IMR-90 (cell line): Measurements from ENCODE around the gene PRMT7. TPM values are rescaled to one million over a fixed set of nuclear protein-coding genes. Genes with fewer than 3 reads are reported as not detected.

Experiments
- ATAC-seq: fragments of 200-7000 bp; cut with Tn5 transposase; 2 replicates; pipeline ENCODE4 v1.9.1; 2020; ENCODE audit warnings: low read depth, mild to moderate bottlenecking, moderate library complexity
- BruUV-seq: library from RNA; stranded (reverse); fragments of 400-500 nt; replicated peaks from 2 replicates; lab custom pipeline; 2021; lab: Mats Ljungman, UMichigan
- CTCF ChIA-PET: fragments of 300-600 bp; formaldehyde crosslinking; extraction: SDS; loops from one replicate; lab custom pipeline; 2021; ENCODE audit warnings: antibody characterized with exemption; lab: Yijun Ruan, JAX
- POLR2A ChIA-PET: fragments of 300-600 bp; sonication (Branson Sonifier 250); formaldehyde crosslinking; loops from one replicate; lab custom pipeline; 2022; ENCODE audit warnings: antibody characterized with exemption; ENCODE audit not compliant: unreplicated experiment; lab: Charles Lee
- DNase-seq: peaks from one replicate; pipeline ENCODE4 v3.0.0; 2013
- H2AFZ ChIP-seq: replicated peaks from 2 replicates; pipeline ENCODE3; 2013; ENCODE audit warnings: low read length, mild to moderate bottlenecking; ENCODE audit not compliant: poor library complexity
- H2AK5ac ChIP-seq: 2 replicates; pipeline ENCODE4 v1.6.1; 2013; ENCODE audit warnings: low read depth, low read length, inconsistent platforms
- H2AK9ac ChIP-seq: replicated peaks from 2 replicates; pipeline ENCODE3; 2013; ENCODE audit warnings: mild to moderate bottlenecking, low read depth, low read length, moderate library complexity; ENCODE audit not compliant: poor library complexity
- H2BK120ac ChIP-seq: 2 replicates; pipeline ENCODE4 v1.6.1; 2013; ENCODE audit warnings: low read depth, low read length, inconsistent platforms
- H2BK15ac ChIP-seq: 3 replicates; pipeline ENCODE4 v1.6.1; 2013; ENCODE audit warnings: low read depth, low read length, inconsistent platforms
- H2BK20ac ChIP-seq: 2 replicates; pipeline ENCODE4 v1.6.1; 2013; ENCODE audit warnings: low read depth, mild to moderate bottlenecking, inconsistent platforms, low read length, moderate library complexity
- H2BK5ac ChIP-seq: 2 replicates; pipeline ENCODE4 v1.6.1; 2013; ENCODE audit warnings: mild to moderate bottlenecking, low read depth, low read length, inconsistent platforms; ENCODE audit not compliant: poor library complexity, severe bottlenecking
- H3K14ac ChIP-seq: replicated peaks from 2 replicates; pipeline ENCODE4 v1.6.1; 2013; ENCODE audit warnings: low read depth, low read length, inconsistent platforms
- H3K18ac ChIP-seq: 2 replicates; pipeline ENCODE4 v1.6.1; 2013; ENCODE audit warnings: low read depth, low read length, control low read depth
- H3K23ac ChIP-seq: 2 replicates; pipeline ENCODE4 v1.6.1; 2013; ENCODE audit warnings: low read depth, low read length, inconsistent platforms
- H3K27ac ChIP-seq: 2 replicates; pipeline ENCODE4 v1.5.1; 2013; ENCODE audit warnings: mild to moderate bottlenecking, control low read depth, low read length; ENCODE audit not compliant: insufficient read depth
- H3K27me3 ChIP-seq: 2 replicates; pipeline ENCODE4 v1.6.1; 2013; ENCODE audit warnings: low read length; ENCODE audit not compliant: control insufficient read depth, insufficient read depth
- H3K36me3 ChIP-seq: 2 replicates; pipeline ENCODE4 v1.6.1; 2013; ENCODE audit warnings: low read length, mixed read lengths; ENCODE audit not compliant: control insufficient read depth, insufficient read depth
- H3K4ac ChIP-seq: 2 replicates; pipeline ENCODE4 v1.6.1; 2013; ENCODE audit warnings: low read depth, low read length, inconsistent platforms
- H3K4me1 ChIP-seq: 2 replicates; pipeline ENCODE4 v1.6.1; 2013; ENCODE audit warnings: low read length, mixed read lengths; ENCODE audit not compliant: control insufficient read depth, insufficient read depth
- H3K4me2 ChIP-seq: 2 replicates; pipeline ENCODE4 v1.6.1; 2013; ENCODE audit warnings: low read depth, mild to moderate bottlenecking, control low read depth, low read length, moderate library complexity
- H3K4me3 ChIP-seq: 2 replicates; pipeline ENCODE4 v1.5.1; 2013; ENCODE audit warnings: low read depth, mild to moderate bottlenecking, control low read depth, low read length, moderate library complexity; ENCODE audit not compliant: insufficient read depth
- H3K56ac ChIP-seq: 2 replicates; pipeline ENCODE4 v1.6.1; 2013; ENCODE audit warnings: low read length, inconsistent platforms; ENCODE audit not compliant: insufficient read depth; ENCODE audit errors: extremely low read depth
- H3K79me1 ChIP-seq, 2 experiments: 2 replicates each; pipeline ENCODE4 v1.6.1; 2013; ENCODE audit warnings: low read length in 2 of 2, inconsistent platforms in 1 of 2, low read depth in 1 of 2
- H3K9ac ChIP-seq: 2 replicates; pipeline ENCODE4 v1.6.1; 2013; ENCODE audit warnings: low read depth, low read length, control low read depth
- H3K9me1 ChIP-seq: 2 replicates; pipeline ENCODE4 v1.6.1; 2013; ENCODE audit warnings: low read length, inconsistent platforms; ENCODE audit not compliant: insufficient read depth
- H3K9me3 ChIP-seq: 2 replicates; pipeline ENCODE4 v1.6.1; 2013; ENCODE audit warnings: low read length; ENCODE audit not compliant: control insufficient read depth, insufficient read depth
- H4K20me1 ChIP-seq: 2 replicates; pipeline ENCODE4 v1.6.1; 2013; ENCODE audit warnings: low read length, inconsistent platforms; ENCODE audit not compliant: insufficient read depth
- H4K5ac ChIP-seq: 2 replicates; pipeline ENCODE4 v1.6.1; 2013; ENCODE audit warnings: mild to moderate bottlenecking, low read depth, low read length, control low read depth
- H4K8ac ChIP-seq, 2 experiments: 2 replicates each; pipeline ENCODE4 v1.6.1; 2013; ENCODE audit warnings: low read depth in 2 of 2, low read length in 2 of 2, control low read depth in 1 of 2, inconsistent platforms in 1 of 2
- H4K91ac ChIP-seq: 2 replicates; pipeline ENCODE4 v1.6.1; 2013; ENCODE audit warnings: low read depth, low read length, inconsistent platforms; ENCODE audit not compliant: insufficient read depth
- BHLHE40 ChIP-seq: fragments of 150-350 bp; IDR thresholded peaks from 2 replicates; pipeline ENCODE4 v1.6.1; 2016; ENCODE audit warnings: mild to moderate bottlenecking, low read depth, low read length
- CEBPB ChIP-seq: IDR thresholded peaks from 2 replicates; pipeline ENCODE4 v1.6.1; 2012; ENCODE audit warnings: low read depth, low read length, improper control_type of control experiment
- CHD1 ChIP-seq: IDR thresholded peaks from 2 replicates; pipeline ENCODE4 v1.6.1; 2012; ENCODE audit warnings: low read depth, low read length, improper control_type of control experiment
- CTCF ChIP-seq: conservative IDR thresholded peaks from 2 replicates; pipeline ENCODE4 v1.5.1; 2012; ENCODE audit warnings: mild to moderate bottlenecking, low read depth, low read length, improper control_type of control experiment
- ELK1 ChIP-seq: fragments of 150-350 bp; IDR thresholded peaks from 2 replicates; pipeline ENCODE4 v1.6.1; 2016; ENCODE audit warnings: low read depth, mild to moderate bottlenecking, low read length, moderate library complexity, borderline replicate concordance
- FOS ChIP-seq: fragments of 150-350 bp; IDR thresholded peaks from 2 replicates; pipeline ENCODE4 v1.6.1; 2016; ENCODE audit warnings: low read depth, low read length
- MAFK ChIP-seq: IDR thresholded peaks from 2 replicates; pipeline ENCODE4 v1.6.1; 2012; ENCODE audit warnings: low read depth, low read length, improper control_type of control experiment
- MAZ ChIP-seq: IDR thresholded peaks from 2 replicates; pipeline ENCODE4 v1.6.1; 2012; ENCODE audit warnings: low read depth, mild to moderate bottlenecking, low read length, improper control_type of control experiment, moderate library complexity, borderline replicate concordance
- MXI1 ChIP-seq: IDR thresholded peaks from 2 replicates; pipeline ENCODE4 v1.6.1; 2012; ENCODE audit warnings: low read depth, mild to moderate bottlenecking, low read length, moderate library complexity, borderline replicate concordance
- NFE2L2 ChIP-seq: fragments of 150-350 bp; IDR thresholded peaks from 2 replicates; pipeline ENCODE4 v1.6.1; 2016; ENCODE audit warnings: low read depth, mild to moderate bottlenecking, low read length
- POLR2A ChIP-seq: IDR thresholded peaks from 2 replicates; pipeline ENCODE4 v1.6.1; 2012; ENCODE audit warnings: mild to moderate bottlenecking, low read depth, low read length
- RAD21 ChIP-seq: IDR thresholded peaks from 2 replicates; pipeline ENCODE4 v1.6.1; 2012; ENCODE audit warnings: low read length, improper control_type of control experiment
- RCOR1 ChIP-seq: IDR thresholded peaks from 2 replicates; pipeline ENCODE4 v1.6.1; 2012; ENCODE audit warnings: mild to moderate bottlenecking, low read length, improper control_type of control experiment; ENCODE audit not compliant: insufficient replicate concordance
- RFX5 ChIP-seq: IDR thresholded peaks from 2 replicates; pipeline ENCODE4 v1.8.0; 2012; ENCODE audit warnings: low read depth, mild to moderate bottlenecking, low read length, moderate library complexity
- SMC3 ChIP-seq: fragments of 150-350 bp; IDR thresholded peaks from 2 replicates; pipeline ENCODE4 v1.6.1; 2016; ENCODE audit warnings: low read depth, mild to moderate bottlenecking, antibody characterized with exemption, low read length, moderate library complexity
- USF2 ChIP-seq: fragments of 150-350 bp; IDR thresholded peaks from 2 replicates; pipeline ENCODE4 v1.6.1; 2017; ENCODE audit warnings: mild to moderate bottlenecking, antibody characterized with exemption, low read length, low read depth
- WGBS, 2 experiments: methylation state at CpG; one replicate each; pipeline versions ENCODE4 v1.1.5 to v1.1.7; 2013; ENCODE audit warnings: missing lambda C conversion rate in 2 of 2; ENCODE audit not compliant: insufficient read length in 1 of 2; ENCODE audit errors: extremely low coverage in 2 of 2; 5-methylcytosine and 5-hydroxymethylcytosine counted together
- dilution Hi-C: fragments of 300-500 bp; cut with HindIII; formaldehyde crosslinking; loops from one replicate; pipeline ENCODE4 v1.14.3; 2018; ENCODE audit warnings: low sequenced_read_pairs; ENCODE audit not compliant: unreplicated experiment
- in situ Hi-C: fragments of 300-500 bp; cut with MboI; formaldehyde crosslinking; loops from 3 replicates; pipeline ENCODE4 v1.14.3; 2019; ENCODE audit warnings: low sequenced_read_pairs, inconsistent platforms, mixed read lengths
- intact Hi-C: fragments of 100-400 bp; cut with micrococcal nuclease; formaldehyde crosslinking; loops from 2 replicates; pipeline ENCODE4 v1.10.0; 2022
- polyA plus RNA-seq, 3 experiments: library from polyadenylated mRNA; depleted of rRNA; stranded (reverse); fragments of >200 nt; gene quantifications; 2 replicates each; pipeline ENCODE4 v1.2.3, GENCODE V29; 2012; ENCODE audit warnings: low replicate concordance in 1 of 3
- total RNA-seq: library from RNA; depleted of rRNA; stranded (reverse); fragments of >200 nt; gene quantifications from 2 replicates; pipeline ENCODE4 v1.2.3, GENCODE V29; 2012

Gene PRMT7
- total and polyA plus RNA-seq, 2 of the 4 experiments (the other 2 are of a cell fraction), result 63.1 to 68.6 TPM

- peaks cover 22% of the 10 kb centered on the region for H3K36me3 ChIP-seq
- H2BK5ac ChIP-seq, result no peak overlapping the region
- no peak overlapping the region for H3K18ac ChIP-seq
- no peaks in the 10 kb centered on the region for H3K9me3 ChIP-seq
- CTCF ChIA-PET, result no interaction called here
- BruUV-seq, result no TSS peak
- H3K79me1 ChIP-seq, result peaks cover 7 to 69% of the 10 kb centered on the region in 2 experiments
- H3K4me1 ChIP-seq, result no peaks in the 10 kb centered on the region; the same call in 1 of the 2 replicates
- no peak overlapping the region for H3K4me3 ChIP-seq
- no peaks in the 10 kb centered on the region for H3K27me3 ChIP-seq
- no peak overlapping the region for H2BK15ac ChIP-seq
- H4K91ac ChIP-seq, result no peak overlapping the region
- no peak overlapping the region for H4K8ac ChIP-seq
- no peak overlapping the region for H2AK5ac ChIP-seq
- intact Hi-C loops, result loop anchor here (2.0 kb wide), 1 partner anchor 15 kb away; no protein-coding TSS in a partner anchor
- dilution Hi-C loops, result no loop called here
- ATAC-seq, result no peak
- H3K4me2 ChIP-seq, result no peak overlapping the region
- peaks cover 58% of the 10 kb centered on the region for H4K20me1 ChIP-seq
- no peak overlapping the region for H3K23ac ChIP-seq
- H3K9me1 ChIP-seq, result peaks cover 12% of the 10 kb centered on the region
- H3K14ac ChIP-seq, result no peak overlapping the region
- no peak for DNase-seq
- no peak overlapping the region for H2AFZ ChIP-seq
- no peak overlapping the region for H4K5ac ChIP-seq
- no peak overlapping the region for H3K56ac ChIP-seq
- POLR2A ChIA-PET, result no interaction called here
- H3K27ac ChIP-seq, result no peak overlapping the region
- no peak overlapping the region for H3K4ac ChIP-seq
- H3K9ac ChIP-seq, result no peak overlapping the region
- H2BK120ac ChIP-seq, result no peak overlapping the region
- TF ChIP-seq ELK1 (no peak), NFE2L2 (no peak), RFX5 (no peak), RCOR1 (no peak), CEBPB (no peak), CTCF (no peak), MAFK (no peak), FOS (no peak), BHLHE40 (no peak), USF2 (no peak), POLR2A (no peak), CHD1 (no peak), MAZ (no peak), RAD21 (no peak), MXI1 (no peak), SMC3 (no peak)
- no peak overlapping the region for H2AK9ac ChIP-seq
- in situ Hi-C loops, result no loop called here
- 100% methylated on average over 2 of the region's 4 CpGs; no CpG with 5 or more reads in 1 of the 2 experiments for WGBS, 2 experiments
- H2BK20ac ChIP-seq, result no peak overlapping the region
These were observed 29.3 kb upstream of the PRMT7 start for GRCh38 chr16:68281368-68282063.
